DMS53 treated with DMSO at 0.1 percent for 48 hours (cell line): ENCODE results near the gene ENGASE.
A peak's percentile ranks its signal among the peaks of the same experiment; 100 is the strongest.

ENCODE experiments used
- DNase-seq: peaks from one replicate; lab custom pipeline; 2025; ENCODE audit not compliant: unreplicated experiment; lab: John Stamatoyannopoulos, UW

Gene ENGASE

GRCh38 chr17:79038545-79039135, 36.0 kb upstream of the ENGASE start:
- DNase-seq: no peak

DNA sequence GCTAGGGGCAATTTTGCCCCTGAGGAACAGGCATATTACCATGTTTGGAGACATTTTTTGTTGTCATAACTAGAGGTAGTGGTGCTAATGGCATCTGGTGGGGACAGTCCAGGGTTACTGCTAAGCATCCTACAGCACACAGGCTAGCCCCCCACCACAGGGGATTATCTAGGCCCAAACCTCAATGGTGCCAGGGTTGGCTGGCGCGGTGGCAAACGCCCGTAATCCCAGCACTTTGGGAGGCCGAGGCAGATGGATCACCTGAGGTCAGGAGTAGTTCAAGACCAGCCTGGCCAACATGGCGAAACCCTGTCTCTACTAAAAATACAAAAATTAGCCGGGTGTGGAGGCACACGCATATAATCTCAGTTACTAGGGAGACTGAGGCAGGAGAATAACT, 35.5 kb upstream of the ENGASE start:
- DNase-seq: no peak

DNA sequence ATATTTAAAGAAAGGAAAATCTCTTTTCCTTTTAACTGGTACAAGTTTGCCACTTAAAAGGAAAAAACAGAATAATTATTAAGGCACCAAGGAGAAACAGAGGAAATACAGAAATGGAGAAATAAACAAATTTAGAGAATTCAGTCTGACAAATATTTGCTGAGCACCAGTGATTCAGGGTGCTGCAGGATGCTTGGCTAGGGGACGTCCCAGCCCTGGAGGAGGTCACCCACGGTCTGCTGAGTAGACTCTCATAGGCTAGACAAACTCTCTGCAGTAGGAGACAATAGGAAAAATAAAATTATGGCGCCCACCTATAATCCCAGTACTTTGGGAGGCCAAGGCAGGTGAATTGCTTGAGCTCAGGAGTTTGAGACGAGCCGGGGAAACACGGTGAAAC, 34.7 kb upstream of the ENGASE start:
- no peak for DNase-seq

- DNase-seq: no peak
Observed at GRCh38 chr17:79041041-79041570, 33.5 kb upstream of the ENGASE start.

- DNase-seq: no peak
Observed at GRCh38 chr17:79041723-79042420, 32.8 kb upstream of the ENGASE start.

DNA sequence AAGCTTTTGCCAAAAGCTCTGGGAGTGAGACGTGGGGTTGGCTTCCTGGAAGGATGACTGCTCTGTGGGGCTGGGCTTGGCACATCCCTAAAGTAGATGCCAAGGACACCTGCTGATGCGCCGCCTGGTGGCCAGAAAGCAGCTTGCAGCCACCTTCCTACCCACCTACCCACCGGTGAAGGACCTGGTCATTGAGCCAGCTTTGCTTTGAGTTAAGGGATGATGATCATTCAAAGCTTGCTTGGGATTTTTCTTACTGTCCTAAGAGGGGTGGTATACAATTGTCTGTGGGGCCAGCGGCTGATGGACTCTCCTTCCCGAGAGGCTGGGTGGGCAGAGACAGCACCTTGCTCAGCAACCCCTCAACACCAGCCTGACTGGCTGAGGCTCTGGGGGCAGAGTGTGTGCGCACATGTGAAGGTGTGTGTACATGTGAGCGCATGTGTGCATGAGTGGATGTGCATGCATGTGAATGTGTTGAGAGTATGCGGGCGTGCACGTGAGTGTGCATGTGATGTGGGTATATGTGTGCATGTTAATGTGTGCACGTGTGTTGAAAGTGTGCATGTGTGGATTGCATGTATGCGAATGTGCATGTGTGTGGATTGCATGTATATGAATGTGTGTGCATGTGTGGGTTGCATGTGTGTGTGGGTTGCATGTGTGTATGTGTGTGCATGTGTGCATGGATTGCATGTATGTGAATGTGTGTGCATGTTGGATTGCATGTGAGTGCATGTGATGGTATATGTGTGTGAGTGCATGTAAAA, 32.0 kb upstream of the ENGASE start:
- DNase-seq: peak; percentile 17

- no peak for DNase-seq
Observed at GRCh38 chr17:79043191-79043930, 31.3 kb upstream of the ENGASE start.

- no peak for DNase-seq
Observed at GRCh38 chr17:79043931-79044320, 30.7 kb upstream of the ENGASE start.

- no peak for DNase-seq
Observed at GRCh38 chr17:79044462-79044861, 30.2 kb upstream of the ENGASE start.

GRCh38 chr17:79045001-79045729, 29.5 kb upstream of the ENGASE start:
- no peak for DNase-seq

DNA sequence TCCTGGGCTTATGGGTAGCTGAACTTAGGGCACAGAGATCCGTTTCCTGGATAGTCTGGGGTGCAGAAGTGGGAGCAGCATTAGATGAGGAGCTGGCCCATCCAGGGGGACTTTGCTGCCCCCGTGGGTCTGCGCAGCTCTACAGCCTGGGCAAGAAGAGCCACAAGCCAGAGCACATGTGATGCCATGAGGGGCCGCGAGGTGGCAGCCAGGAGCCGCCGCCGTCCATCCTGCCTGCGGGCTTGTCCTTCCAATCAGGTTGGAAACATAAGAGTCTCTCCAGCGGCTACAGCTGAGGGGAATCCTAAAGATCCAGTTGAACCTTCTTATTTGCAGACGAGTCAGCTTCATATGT, 28.8 kb upstream of the ENGASE start:
- DNase-seq: peak; percentile 32

DNA sequence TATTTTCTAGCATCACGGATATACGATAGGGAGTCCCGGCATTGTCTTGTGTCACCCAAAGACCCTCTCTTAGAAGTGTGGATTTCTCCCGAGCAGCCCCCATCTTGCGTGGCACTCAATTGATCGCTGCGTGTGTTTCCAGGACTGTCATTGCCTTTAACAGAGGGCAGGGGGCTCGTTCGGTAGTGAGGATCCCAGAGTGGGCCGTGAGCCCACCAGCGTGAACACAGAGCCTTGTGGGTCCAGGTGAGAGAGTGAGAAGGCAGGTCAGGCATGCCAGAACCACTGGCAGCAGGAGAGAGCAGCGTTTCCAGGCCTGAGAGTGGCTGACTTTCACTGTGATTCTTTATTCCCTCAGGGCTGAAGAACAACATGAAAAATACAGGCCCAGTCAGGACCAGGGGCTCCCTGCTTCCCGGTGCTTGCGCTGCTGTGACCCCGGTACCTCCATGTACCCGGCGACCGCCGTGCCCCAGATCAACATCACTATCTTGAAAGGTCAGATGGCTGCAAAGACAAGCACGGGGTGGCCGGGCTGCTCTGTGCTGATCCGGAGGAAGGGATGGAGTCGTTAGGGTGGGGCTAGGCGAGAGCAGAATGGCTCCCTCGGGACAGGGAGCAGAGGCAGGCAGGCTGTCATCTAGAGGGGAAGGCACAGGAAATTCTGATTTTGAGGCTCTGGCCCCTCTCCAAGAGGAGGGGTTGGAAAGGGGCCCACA, 28.3 kb upstream of the ENGASE start:
- DNase-seq: no peak

DNA sequence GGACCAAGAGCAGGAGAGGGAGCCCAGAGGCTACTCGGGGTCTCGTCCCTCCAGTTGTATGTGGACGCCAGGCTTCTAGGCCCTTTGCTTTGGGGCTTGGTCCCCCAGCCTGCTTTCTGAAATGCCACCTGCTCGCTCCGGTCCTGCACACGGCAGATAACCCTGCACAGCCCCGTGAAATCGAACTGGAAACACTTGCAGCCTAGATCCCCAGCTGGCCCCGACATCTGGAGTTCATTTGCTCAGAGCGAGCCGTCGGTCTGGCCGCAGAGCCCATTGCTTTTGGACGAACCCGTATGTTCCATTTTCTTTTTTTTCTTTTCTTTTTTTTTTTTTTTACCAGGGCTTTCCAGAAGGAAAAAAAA, 27.7 kb upstream of the ENGASE start:
- no peak for DNase-seq

GRCh38 chr17:79047291-79047920, 27.2 kb upstream of the ENGASE start:
- no peak for DNase-seq

- no peak for DNase-seq
Observed at GRCh38 chr17:79047923-79048825, 26.4 kb upstream of the ENGASE start.

DNA sequence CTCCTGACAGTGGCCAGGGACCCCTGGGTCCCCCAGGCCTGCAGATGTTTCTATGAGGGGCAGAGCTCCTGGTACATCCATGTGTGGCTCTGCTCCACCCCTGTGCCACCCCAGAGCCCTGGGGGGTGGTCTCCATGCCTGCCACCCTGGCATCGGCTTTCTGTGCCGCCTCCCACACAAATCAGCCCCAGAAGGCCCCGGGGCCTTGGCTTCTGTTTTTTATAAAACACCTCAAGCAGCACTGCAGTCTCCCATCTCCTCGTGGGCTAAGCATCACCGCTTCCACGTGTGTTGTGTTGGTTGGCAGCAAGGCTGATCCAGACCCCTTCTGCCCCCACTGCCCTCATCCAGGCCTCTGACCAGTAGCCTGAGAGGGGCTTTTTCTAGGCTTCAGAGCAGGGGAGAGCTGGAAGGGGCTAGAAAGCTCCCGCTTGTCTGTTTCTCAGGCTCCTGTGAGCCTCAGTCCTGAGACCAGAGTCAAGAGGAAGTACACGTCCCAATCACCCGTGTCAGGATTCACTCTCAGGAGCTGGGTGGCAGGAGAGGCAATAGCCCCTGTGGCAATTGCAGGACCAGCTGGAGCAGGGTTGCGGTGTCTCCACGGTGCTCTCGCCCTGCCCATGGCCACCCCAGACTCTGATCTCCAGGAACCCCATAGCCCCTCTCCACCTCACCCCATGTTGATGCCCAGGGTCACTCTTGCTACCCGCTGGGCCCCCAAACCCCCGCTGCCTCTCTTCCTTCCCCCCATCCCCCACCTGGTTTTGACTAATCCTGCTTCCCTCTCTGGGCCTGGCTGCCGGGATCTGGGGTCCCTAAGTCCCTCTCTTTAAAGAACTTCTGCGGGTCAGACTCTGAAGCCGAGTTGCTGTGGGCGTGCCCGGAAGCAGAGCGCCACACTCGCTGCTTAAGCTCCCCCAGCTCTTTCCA, 25.5 kb upstream of the ENGASE start:
- no peak for DNase-seq

DNA sequence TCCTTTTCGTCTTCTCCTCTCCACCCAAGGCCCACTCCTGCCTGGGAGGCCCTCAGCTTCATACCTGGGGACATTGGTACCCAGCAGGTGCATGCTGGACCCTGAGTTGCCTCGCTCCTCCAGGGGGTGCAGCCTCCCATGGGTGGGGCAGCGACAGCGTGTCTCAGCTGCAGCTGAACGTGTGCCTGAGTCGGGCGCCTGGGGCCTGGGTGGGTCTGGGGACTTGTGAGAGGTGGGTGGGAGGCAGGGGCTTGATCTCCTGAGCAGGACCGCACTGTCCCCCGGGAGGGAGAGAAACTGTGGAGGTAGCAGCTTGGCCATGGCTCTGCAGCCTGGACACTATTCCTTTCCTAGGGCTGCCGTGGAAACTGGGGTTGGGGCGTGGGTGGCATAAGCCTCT, 24.8 kb upstream of the ENGASE start:
- DNase-seq: no peak

GRCh38 chr17:79050551-79050950, 24.1 kb upstream of the ENGASE start:
- no peak for DNase-seq
